Measurements from ENCODE around the gene DOCK2. TPM values are rescaled to one million over a fixed set of nuclear protein-coding genes. Genes with fewer than 3 reads are reported as not detected.

Gene DOCK2
- total RNA-seq, 2 experiments from 2014 or later: 161 to 205 TPM

DNA sequence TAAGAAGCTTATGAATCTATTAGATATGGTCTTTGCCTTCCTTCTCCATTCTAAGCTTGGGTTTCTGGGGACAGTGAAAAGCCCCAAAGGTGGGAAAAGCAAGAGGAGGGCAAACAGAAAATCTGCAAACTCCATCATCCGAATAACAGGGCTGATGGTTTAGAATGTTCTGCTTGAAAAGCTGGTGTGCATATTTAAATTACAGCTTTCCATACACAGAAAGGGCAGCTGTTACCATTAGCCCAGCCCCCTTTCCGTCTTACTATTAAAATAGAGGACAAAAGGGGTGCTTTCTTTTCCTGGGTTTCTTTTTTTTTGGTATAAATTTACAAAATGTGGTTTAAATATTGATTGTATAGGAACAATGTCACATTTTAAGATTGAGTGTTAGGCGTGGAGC is 321.2 kb downstream of the DOCK2 start:
- Histone ChIP-seq H3K4me2 (ENCODE audit: low read length) (no peak overlapping the region), H3K36me3 (ENCODE audit: insufficient read depth, low read length) (no peaks in the 10 kb centered on the region), H3K4me1 (ENCODE audit: insufficient read depth, low read length, poor library complexity, severe bottlenecking) (peaks cover under 1% of the 10 kb centered on the region), H3K79me2 (ENCODE audit: insufficient read depth, low read depth, low read length) (no peaks in the 10 kb centered on the region), H3K4me3 (ENCODE audit: low read depth, low read length, poor library complexity, severe bottlenecking) (no peak overlapping the region), H3K9me3 (ENCODE audit: low read length) (no peaks in the 10 kb centered on the region), H3K9me2 (ENCODE audit: insufficient read depth, low read length) (no peaks in the 10 kb centered on the region), H2AFZ (ENCODE audit: low read length) (no peak overlapping the region), H4K20me1 (ENCODE audit: insufficient read depth, low read length) (no peaks in the 10 kb centered on the region), H3K27ac (ENCODE audit: low read depth, low read length, poor library complexity, severe bottlenecking) (no peak overlapping the region)
- CTCF ChIA-PET (ENCODE audit: unreplicated experiment): no interaction called here
- intact Hi-C loops (cut with micrococcal nuclease; ENCODE audit: unreplicated experiment): no loop called here
- POLR2A ChIA-PET: interaction anchor here (0.9 to 1.3 kb wide), 3 partner anchors 10 to 234 kb away, joined by 3 to 7 read pairs (median 5); no protein-coding TSS in a partner anchor
- no TSS peak for BruUV-seq (replicated peaks)
- TF ChIP-seq CTCF (conservative IDR thresholded peaks at IDR 0.05; ENCODE audit: low read length) (no peak), EZH2phosphoT487 (IDR thresholded peaks at IDR 0.05; ENCODE audit: borderline replicate concordance, low read depth, low read length) (no peak)
- no peak for DNase-seq (ENCODE audit: low spot score)

GRCh38 chr5:169960659-169961058 is 323.6 kb downstream of the DOCK2 start:
- Histone ChIP-seq H3K79me2 (ENCODE audit: insufficient read depth, low read depth, low read length) (no peaks in the 10 kb centered on the region), H3K9me3 (ENCODE audit: low read length) (no peaks in the 10 kb centered on the region), H3K27ac (ENCODE audit: low read depth, low read length, poor library complexity, severe bottlenecking) (no peak overlapping the region), H3K4me2 (ENCODE audit: low read length) (no peak overlapping the region), H3K9me2 (ENCODE audit: insufficient read depth, low read length) (no peaks in the 10 kb centered on the region), H3K4me3 (ENCODE audit: low read depth, low read length, poor library complexity, severe bottlenecking) (no peak overlapping the region), H3K36me3 (ENCODE audit: insufficient read depth, low read length) (no peaks in the 10 kb centered on the region), H2AFZ (ENCODE audit: low read length) (no peak overlapping the region), H3K4me1 (ENCODE audit: insufficient read depth, low read length, poor library complexity, severe bottlenecking) (peaks cover 11% of the 10 kb centered on the region), H4K20me1 (ENCODE audit: insufficient read depth, low read length) (no peaks in the 10 kb centered on the region)
- ChIA-PET POLR2A (no interaction called here), CTCF (ENCODE audit: unreplicated experiment) (no interaction called here)
- no TSS peak for BruUV-seq (replicated peaks)
- TF ChIP-seq CTCF (conservative IDR thresholded peaks at IDR 0.05; ENCODE audit: low read length) (no peak), EZH2phosphoT487 (IDR thresholded peaks at IDR 0.05; ENCODE audit: borderline replicate concordance, low read depth, low read length) (no peak)
- intact Hi-C loops (cut with micrococcal nuclease; ENCODE audit: unreplicated experiment): no loop called here
- DNase-seq (ENCODE audit: low spot score): no peak

DNA sequence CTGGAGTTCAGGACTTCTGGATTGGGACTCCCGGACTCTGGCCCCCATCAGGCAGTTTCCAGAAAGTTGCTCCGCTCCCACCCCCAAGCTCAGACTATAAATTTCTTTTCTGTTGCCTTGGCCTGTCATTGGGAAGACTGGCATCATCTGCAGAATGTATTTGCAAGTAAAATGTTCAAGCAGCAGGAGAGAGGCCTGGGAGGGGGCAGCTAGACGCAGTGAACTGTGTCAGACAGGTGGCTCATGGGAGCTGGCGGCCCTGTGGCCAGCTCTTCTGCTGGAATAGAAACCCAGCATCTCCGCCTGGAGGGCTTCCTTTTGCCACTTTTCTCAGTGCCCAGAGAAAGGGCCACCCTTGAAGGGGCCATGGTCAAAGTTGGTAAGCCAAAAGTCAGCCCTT is 327.2 kb downstream of the DOCK2 start:
- H3K4me1 ChIP-seq (ENCODE audit: insufficient read depth, low read length, poor library complexity, severe bottlenecking): peaks cover 11% of the 10 kb centered on the region
- H3K9me2 ChIP-seq (ENCODE audit: insufficient read depth, low read length): no peaks in the 10 kb centered on the region
- DNase-seq (ENCODE audit: low spot score): no peak
- H3K36me3 ChIP-seq (ENCODE audit: insufficient read depth, low read length): no peaks in the 10 kb centered on the region; the same call in 1 of the 2 replicates
- no peaks in the 10 kb centered on the region for H4K20me1 ChIP-seq (ENCODE audit: insufficient read depth, low read length)
- ChIA-PET POLR2A (interaction anchor here (0.6 to 2.2 kb wide), 4 partner anchors 8 to 443 kb away, joined by 4 to 8 read pairs (median 4); no protein-coding TSS in a partner anchor), CTCF (ENCODE audit: unreplicated experiment) (no interaction called here)
- H3K4me3 ChIP-seq (ENCODE audit: low read depth, low read length, poor library complexity, severe bottlenecking): no peak overlapping the region
- H3K79me2 ChIP-seq (ENCODE audit: insufficient read depth, low read depth, low read length): no peaks in the 10 kb centered on the region
- no TSS peak for BruUV-seq (replicated peaks)
- no peak overlapping the region for H3K4me2 ChIP-seq (ENCODE audit: low read length)
- H3K9me3 ChIP-seq (ENCODE audit: low read length): no peaks in the 10 kb centered on the region
- TF ChIP-seq CTCF (conservative IDR thresholded peaks at IDR 0.05; ENCODE audit: low read length) (no peak), EZH2phosphoT487 (IDR thresholded peaks at IDR 0.05; ENCODE audit: borderline replicate concordance, low read depth, low read length) (no peak)
- intact Hi-C loops (cut with micrococcal nuclease; ENCODE audit: unreplicated experiment): no loop called here
- H3K27ac ChIP-seq (ENCODE audit: low read depth, low read length, poor library complexity, severe bottlenecking): no peak overlapping the region
- no peak overlapping the region for H2AFZ ChIP-seq (ENCODE audit: low read length)

Measured in OCI-LY7 (cell line).